Stimulated activated CD8-positive, alpha-beta memory T cell treated with anti-CD3 and anti-CD28 coated beads, Interleukin-15, amount 100 ng/mL, for 24 hours (primary cell): ENCODE data around the gene SLC26A11.
"Not testable (repeated sequence)": the region's sequence is repeated elsewhere in the genome, so short reads cannot be mapped to it uniquely, and the experiment has no call there.

Experiments
- DNase-seq: peaks from one replicate; pipeline ENCODE4 v3.0.0-alpha.2; 2020; ENCODE audit warnings: low read depth

The SLC26A11 gene

GRCh38 chr17:80219013-80219762, 1.0 kb upstream of the SLC26A11 start:
- DNase-seq: peak; percentile 78

- DNase-seq: no peak
These were observed 519 bp upstream of the SLC26A11 start for GRCh38 chr17:80219763-80220053.

GRCh38 chr17:80220736-80221215, 549 bp downstream of the SLC26A11 start:
- DNase-seq: no peak

GRCh38 chr17:80221351-80222105, 1.3 kb downstream of the SLC26A11 start:
- DNase-seq: no peak

GRCh38 chr17:80222376-80223141, 2.3 kb downstream of the SLC26A11 start:
- DNase-seq: no peak

GRCh38 chr17:80223142-80223815, 3.1 kb downstream of the SLC26A11 start:
- no peak for DNase-seq

- no peak for DNase-seq
These were observed 3.7 kb downstream of the SLC26A11 start for GRCh38 chr17:80223838-80224497.

GRCh38 chr17:80224683-80225082, 4.5 kb downstream of the SLC26A11 start:
- no peak for DNase-seq

- no peak for DNase-seq
These were observed 5.0 kb downstream of the SLC26A11 start for GRCh38 chr17:80225230-80225629.

- DNase-seq: no peak
These were observed 6.9 kb downstream of the SLC26A11 start for GRCh38 chr17:80227156-80227555.

GRCh38 chr17:80227666-80228065, 7.4 kb downstream of the SLC26A11 start:
- DNase-seq: no peak

- no peak for DNase-seq
These were observed 8.2 kb downstream of the SLC26A11 start for GRCh38 chr17:80228477-80228876.

- DNase-seq: no peak
These were observed 8.8 kb downstream of the SLC26A11 start for GRCh38 chr17:80229011-80229410.

GRCh38 chr17:80232438-80232837, 12.2 kb downstream of the SLC26A11 start:
- DNase-seq: no peak

GRCh38 chr17:80233202-80233601, 13.0 kb downstream of the SLC26A11 start:
- no peak for DNase-seq

GRCh38 chr17:80236911-80237310, 16.7 kb downstream of the SLC26A11 start:
- no peak for DNase-seq

GRCh38 chr17:80237386-80237785, 17.2 kb downstream of the SLC26A11 start:
- DNase-seq: no peak

GRCh38 chr17:80242505-80242904, 22.3 kb downstream of the SLC26A11 start:
- DNase-seq: no peak

GRCh38 chr17:80243526-80244433, 23.6 kb downstream of the SLC26A11 start:
- no peak for DNase-seq

- DNase-seq: not testable (repeated sequence)
These were observed 24.2 kb downstream of the SLC26A11 start for GRCh38 chr17:80244448-80244847.
